ENCODE results near the gene NAMPT.

The NAMPT gene

DNA sequence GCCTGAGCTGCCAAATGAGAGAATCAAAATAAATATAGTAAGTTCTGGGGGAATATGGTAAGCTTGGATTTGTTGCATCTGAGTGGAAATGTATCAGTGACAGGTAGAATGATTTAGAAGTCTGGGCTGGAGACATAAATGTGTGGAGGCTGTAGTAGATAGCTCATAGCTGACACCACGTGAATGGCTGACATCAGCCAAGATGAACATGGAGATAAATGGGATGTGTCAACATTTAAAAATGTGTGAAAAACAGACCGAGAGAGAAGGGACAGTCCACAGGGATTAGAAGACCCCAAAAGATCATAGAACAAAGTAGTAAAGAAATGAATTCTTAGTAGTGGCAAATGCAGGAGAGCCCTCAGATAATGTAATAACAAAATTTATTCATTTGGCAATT, 40.9 kb downstream of the NAMPT start:
- TF ChIP-seq, protein P1, sequence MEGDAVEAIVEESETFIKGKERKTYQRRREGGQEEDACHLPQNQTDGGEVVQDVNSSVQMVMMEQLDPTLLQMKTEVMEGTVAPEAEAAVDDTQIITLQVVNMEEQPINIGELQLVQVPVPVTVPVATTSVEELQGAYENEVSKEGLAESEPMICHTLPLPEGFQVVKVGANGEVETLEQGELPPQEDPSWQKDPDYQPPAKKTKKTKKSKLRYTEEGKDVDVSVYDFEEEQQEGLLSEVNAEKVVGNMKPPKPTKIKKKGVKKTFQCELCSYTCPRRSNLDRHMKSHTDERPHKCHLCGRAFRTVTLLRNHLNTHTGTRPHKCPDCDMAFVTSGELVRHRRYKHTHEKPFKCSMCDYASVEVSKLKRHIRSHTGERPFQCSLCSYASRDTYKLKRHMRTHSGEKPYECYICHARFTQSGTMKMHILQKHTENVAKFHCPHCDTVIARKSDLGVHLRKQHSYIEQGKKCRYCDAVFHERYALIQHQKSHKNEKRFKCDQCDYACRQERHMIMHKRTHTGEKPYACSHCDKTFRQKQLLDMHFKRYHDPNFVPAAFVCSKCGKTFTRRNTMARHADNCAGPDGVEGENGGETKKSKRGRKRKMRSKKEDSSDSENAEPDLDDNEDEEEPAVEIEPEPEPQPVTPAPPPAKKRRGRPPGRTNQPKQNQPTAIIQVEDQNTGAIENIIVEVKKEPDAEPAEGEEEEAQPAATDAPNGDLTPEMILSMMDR (conservative IDR thresholded peaks at IDR 0.05): no peak
- no peak for TF ChIP-seq ZFX (IDR thresholded peaks at IDR 0.05)

DNA sequence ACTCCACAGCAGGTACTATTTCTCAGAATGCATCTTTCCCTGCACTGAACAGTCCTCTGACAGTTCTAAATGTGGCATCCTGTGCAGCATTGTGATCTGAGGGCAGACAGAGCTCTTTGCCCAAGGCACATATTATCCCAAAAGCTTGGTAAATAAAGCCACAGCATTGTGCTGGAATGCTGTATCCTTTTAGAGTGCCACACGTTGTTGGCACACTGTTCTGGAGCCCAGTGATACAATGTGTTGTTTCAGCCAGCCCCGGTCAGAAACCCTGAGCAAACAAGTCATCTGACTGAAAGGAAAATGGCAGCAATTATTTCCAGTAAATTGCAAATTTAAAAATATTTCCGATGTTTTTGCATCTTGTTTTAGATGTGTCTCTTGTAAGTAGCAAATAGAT, 45.4 kb downstream of the NAMPT start:
- H3K27ac ChIP-seq: no peak overlapping the region
- TF ChIP-seq, protein P1 (conservative IDR thresholded peaks at IDR 0.05): no peak
- TF ChIP-seq ZFX (IDR thresholded peaks at IDR 0.05): no peak

More for the DNA sequence above, 40.9 kb downstream of the NAMPT start:
- no peak overlapping the region for H3K27ac ChIP-seq

DNA sequence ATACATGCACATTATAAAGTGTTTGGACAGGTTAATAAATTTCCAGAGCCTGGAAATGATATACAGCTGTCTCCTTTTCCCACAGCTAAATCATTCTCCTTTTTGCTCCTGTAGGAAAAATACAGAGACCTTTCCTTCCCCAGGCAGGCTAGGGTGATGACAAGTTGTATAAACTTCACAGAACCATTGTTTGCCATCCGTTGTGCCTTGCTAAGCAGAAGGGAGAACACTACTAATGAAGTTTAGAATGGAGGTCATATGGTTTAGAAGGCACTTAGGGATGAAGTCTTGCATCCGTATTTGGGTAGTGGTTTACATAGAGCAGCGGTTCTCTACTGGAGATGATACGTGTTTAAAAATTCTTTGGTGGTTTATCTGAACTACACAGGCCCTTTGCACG, 46.0 kb downstream of the NAMPT start:
- H3K27ac ChIP-seq: no peak overlapping the region
- no peak for TF ChIP-seq ZFX (IDR thresholded peaks at IDR 0.05)
- TF ChIP-seq, protein P1 (conservative IDR thresholded peaks at IDR 0.05): no peak

DNA sequence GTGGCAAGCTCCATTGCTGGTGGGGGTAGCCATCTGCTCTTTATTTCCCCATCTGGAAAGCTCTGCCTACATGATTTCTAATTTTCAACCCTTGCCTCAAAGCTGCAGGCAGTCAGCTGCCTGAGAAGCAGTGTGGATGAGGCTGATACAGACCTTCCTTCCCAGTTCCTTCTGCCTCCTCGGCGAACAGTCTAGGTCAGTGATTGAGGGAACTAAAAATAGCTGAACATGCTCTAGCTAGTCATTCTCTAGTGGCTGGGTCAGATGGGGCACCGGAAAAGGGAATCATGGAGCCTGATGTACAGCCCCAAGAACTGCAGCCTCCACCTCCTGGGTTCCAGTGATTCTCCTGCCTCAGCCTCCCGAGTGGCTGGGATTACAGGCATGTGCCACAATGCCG, 48.7 kb downstream of the NAMPT start:
- no peak for TF ChIP-seq ZFX (IDR thresholded peaks at IDR 0.05)
- TF ChIP-seq, protein P1 (conservative IDR thresholded peaks at IDR 0.05): no peak
- no peak overlapping the region for H3K27ac ChIP-seq

DNA sequence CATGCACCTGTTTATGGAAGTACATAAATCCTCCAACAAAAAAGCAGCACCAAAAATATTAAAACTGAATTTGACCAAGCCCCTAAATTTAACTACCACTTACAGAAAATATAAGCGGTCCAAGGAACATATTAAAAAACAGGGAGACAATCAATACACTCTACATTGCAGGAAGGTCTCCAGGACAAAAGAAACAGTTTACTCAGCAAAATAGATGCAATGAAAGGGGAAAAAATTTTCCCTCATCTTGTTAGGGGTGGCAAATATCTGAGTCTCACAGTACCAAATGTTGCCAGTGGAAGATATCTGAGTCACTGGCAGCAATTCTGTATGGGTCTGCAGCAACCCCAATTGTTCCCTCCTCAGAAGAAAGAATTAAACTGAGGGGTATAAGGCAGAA, 50.4 kb downstream of the NAMPT start:
- H3K27ac ChIP-seq: no peak overlapping the region
- no peak for TF ChIP-seq ZFX (IDR thresholded peaks at IDR 0.05)
- TF ChIP-seq, protein P1 (conservative IDR thresholded peaks at IDR 0.05): no peak

DNA sequence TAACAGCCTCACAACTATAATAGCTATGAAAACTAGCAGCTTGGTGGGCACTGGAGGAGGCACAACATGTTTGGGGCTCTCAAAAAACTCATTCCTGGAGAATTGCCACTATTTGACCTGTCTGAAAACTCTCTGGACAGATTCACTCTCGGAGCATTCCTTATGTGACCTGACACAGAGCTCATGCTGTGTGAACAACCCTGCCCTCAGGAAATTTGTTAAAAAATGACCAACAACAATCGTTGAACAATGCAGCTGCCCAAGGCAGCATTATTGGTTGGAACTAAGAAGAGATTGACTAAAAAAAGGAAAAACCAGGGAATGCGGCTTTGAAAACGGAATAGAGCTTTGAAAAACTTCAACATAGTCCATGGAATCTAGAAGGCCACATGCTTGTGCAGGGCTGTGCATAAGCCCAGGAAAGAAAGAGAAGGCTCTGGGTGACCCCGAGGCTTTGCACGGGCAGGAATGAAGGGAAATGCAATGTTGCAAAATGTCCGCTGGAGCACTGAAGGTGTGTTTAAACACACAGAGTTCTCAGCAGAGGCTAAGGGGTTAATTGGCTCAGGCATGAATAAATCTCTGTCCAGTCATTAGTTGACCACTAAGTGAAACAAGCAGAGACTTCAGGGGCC, 52.8 kb downstream of the NAMPT start:
- no peak overlapping the region for H3K27ac ChIP-seq
- TF ChIP-seq, protein P1 (conservative IDR thresholded peaks at IDR 0.05): no peak
- 0 out of 2 replicates have a peak, but pooled peaks have one; percentile 6 for TF ChIP-seq ZFX (IDR thresholded peaks at IDR 0.05)

DNA sequence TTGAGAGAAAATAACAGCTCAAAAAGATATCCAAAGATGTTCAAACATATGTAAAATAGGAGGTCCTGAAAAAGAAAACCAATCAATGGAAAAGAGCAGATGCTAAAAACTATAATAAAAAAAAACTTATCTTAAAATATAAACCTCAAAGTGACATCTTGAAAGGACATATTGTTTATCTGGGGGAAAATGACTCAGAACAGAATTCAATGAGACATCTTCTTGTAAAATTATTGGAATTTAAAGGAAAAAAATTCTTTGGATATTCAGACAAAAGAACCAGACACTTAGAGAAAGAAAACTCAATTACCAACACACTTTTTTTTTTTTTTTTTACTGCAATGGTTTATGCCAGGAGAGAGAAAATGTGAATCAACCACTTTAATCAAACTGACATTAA, 58.9 kb downstream of the NAMPT start:
- TF ChIP-seq, protein P1 (conservative IDR thresholded peaks at IDR 0.05): no peak
- no peak for TF ChIP-seq ZFX (IDR thresholded peaks at IDR 0.05)
- no peak overlapping the region for H3K27ac ChIP-seq

Data from C4-2B (cell line).